Measurements from ENCODE around the gene NAV3.
"Not testable (repeated sequence)": the region's sequence is repeated elsewhere in the genome, so short reads cannot be mapped to it uniquely, and the experiment has no call there.

Gene NAV3

GRCh38 chr12:78081590-78082314 is 251.1 kb downstream of the NAV3 start:
- no peak for DNase-seq

DNA sequence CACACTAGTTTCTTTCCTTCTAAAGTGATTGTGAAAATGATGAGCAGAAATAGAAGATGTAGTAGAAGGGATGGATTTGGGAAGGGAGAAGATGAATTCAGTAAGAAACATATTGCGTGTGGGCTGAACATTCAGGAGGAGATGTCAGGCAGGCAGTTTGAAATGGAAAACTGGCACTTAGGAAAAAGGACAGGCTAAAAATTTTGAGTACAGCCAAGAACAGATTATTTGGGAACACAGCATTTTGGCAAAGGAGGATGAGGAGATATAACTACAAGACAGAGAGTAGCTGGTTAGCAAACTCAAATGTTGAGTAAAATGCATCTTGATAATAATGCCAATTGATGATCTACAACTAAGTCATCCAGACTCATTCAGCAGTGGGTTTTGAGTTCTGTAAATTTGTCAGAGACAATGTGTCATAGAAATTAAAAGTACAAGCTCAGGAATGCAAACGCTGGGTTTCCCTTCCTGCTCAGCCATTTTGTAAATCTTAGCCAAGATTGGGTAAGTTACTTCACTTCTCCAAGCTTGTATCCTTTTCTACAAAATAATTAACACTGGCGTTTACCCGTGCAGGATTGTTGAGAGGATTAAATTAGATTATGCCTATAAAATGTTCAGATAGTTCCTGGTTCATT is 255.0 kb downstream of the NAV3 start:
- DNase-seq = no peak

DNA sequence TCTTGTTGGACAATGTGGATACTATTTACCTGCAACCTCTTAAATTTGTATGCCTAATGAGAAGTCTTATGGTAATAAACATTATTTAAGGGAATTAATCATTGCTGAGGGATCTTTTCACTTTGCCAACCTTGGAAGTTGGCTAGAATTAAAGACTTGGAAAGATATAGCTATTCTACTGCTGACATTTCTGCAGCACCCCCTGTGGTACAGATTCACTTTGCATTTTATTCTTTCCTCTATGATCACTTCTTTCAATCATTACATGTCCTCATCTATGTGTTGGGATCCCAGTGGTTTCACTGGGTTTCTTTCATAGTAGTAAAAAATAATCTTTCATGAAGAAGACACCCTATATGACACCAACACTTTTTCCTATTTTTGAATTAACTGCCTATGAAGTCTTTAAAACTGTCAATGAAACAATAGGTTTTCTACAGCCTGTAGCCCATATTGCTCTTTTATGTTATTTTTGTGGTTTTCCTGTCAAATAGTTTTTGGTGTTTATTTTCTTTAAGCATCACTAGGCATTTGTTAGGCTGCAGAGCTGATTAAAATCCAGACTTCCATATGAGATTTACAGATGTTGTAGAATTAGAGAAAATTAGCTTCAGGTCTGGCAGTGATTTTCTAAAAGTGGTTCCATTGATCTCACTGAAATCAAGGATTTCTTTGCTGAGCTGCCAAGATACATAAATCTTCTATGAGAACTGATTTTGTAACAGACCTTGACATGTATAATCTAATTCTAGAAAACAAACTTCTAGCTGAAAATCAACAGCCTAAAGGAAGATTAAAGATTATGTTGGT is 256.1 kb downstream of the NAV3 start:
- DNase-seq = no peak

DNA sequence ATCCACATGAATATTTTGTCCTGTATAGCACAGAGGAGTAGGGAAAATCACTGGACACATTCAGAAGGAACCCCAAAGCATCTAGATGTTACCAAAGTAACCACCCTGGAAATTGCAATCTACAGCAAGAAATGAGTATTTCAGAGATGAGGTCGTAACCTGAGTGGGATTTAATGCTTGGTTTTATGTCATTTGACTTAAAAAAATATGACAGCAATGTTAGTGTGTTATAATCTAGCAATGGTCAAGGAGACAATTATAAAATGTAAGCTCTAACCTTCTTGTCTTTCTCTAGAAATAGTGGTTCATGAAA is 256.6 kb downstream of the NAV3 start:
- DNase-seq = no peak

DNA sequence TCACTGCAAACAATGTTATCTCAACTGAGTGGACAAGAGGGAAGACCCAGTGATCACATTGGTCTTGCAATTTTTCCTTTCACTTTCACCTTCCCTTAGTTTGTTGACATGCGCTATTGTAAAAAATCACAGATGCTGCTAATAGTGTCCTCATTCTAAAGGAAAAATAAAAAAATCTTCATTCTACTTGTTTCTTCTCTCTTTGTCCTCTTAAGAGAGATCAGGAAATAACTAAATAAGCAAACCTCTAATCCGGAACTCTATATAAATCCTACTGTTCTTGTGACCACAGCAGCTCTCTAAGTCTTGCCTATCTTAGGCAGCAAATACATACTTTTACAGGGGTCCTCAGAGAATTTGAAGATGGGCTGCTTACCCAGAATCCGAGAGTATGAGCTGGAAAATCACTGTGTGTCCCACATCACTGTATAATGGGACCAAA is 257.7 kb downstream of the NAV3 start:
- no peak for DNase-seq

DNA sequence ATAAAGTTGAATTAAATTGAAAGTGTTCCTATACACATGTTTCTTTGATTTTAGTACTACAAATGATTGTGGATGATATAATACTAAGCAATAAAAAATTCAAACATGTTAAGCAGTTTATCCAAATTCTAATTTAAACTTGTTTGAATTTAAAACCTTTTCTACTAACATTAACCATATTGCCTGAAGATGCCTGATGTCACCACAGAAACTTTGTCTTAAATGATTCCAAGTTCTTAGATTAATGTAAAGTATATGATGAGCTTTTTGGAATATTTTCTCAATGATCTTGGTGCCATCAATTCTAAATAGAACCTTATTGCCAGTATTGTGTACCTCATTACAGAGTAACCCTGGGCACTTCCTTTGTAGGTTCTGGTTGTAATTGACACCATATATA is 259.6 kb downstream of the NAV3 start:
- no peak for DNase-seq

GRCh38 chr12:78095623-78096022 is 264.9 kb downstream of the NAV3 start:
- DNase-seq = no peak

GRCh38 chr12:78096909-78097597 is 266.4 kb downstream of the NAV3 start:
- DNase-seq = no peak

DNA sequence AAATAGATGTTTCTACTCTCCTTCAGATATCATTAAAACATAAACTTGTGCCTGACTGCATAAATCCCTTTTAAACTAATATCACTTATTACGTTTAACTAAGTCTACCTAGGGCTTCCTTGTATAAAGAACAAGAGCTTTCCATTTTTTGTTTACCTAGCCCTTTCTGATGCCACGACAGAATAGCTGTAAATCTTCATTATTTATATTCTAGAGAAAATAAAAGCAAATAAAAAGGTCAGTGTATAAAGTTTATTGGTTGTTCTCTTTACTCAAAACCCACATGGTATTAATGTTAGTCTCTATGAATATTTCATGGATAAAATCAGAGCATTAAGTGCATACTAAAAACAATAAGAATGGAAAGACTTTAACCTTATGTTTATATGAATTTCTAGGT is 269.1 kb downstream of the NAV3 start:
- DNase-seq = no peak

GRCh38 chr12:78101113-78101876 is 270.6 kb downstream of the NAV3 start:
- DNase-seq = no peak

DNA sequence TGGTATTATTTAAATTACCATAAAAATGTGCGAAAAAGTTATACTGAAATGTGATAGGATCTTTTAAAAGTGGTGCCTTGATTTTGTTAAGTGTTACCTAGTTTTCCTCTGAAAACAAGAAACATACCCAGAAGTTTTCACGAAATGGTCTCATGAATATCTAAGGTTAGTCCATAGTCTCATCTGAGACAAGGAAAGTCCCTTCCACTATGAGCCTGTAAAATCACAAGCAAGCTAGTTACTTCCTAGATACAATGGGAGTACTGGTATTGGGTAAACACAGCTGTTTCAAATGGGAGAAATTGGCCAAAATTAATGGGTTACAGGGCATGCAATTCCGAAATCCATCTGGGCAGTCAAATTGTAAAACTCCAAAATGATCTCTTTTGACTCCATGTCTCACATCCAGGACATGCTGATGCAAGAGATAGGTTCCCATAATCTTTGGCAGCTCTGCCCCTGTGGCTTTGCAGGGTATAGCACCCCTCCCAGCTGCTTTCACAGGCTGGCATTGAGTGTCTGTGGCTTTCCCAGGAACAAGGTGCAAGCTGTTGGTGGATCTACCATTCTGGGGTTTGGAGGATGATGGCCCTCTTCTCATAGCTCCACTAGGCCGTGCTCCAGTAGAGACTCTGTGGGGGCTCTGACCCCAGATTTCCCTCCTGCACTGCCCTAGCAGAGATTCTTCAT is 271.4 kb downstream of the NAV3 start:
- DNase-seq = no peak

DNA sequence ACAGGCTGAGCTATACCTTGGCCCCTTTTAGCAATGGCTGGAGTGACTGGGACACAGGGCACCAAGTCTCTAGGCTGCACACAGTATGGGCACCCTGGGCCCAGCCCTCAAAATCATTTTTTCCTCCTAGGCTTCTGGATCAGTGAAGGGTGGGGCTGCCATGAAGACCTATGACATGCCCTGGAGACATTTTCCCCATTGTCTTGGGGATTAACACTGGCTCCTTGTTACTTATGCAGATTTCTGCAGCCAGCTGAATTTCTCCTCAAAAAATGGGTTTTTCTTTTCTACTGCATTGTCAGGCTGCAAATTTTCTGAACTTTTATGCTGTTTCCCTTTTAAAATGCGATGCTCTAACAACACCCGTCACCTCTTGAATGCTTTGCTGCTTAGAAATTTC is 272.1 kb downstream of the NAV3 start:
- DNase-seq = not testable (repeated sequence)

- DNase-seq = no peak
These were observed 285.2 kb downstream of the NAV3 start for GRCh38 chr12:78115889-78116288.

- DNase-seq = no peak
These were observed 287.3 kb downstream of the NAV3 start for GRCh38 chr12:78118036-78118435.

DNA sequence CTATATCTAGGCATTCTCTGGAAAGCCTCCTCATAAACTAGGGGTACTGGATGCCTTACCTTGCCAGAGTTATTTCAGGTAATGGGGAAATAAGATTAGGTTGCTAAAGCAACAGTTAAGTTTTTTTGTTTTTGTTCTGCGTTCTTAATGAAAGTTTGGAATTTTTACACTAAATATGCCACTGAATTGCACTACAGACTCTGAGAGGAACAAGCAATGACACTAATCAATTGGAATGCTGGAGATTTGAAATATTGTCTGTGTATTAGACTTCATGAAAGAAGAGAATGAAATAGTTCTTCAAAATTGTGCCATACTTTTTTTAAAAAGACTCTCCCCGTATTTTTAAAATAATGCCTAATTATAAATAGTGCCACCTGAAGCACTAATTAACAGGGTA is 287.8 kb downstream of the NAV3 start:
- DNase-seq = no peak

DNA sequence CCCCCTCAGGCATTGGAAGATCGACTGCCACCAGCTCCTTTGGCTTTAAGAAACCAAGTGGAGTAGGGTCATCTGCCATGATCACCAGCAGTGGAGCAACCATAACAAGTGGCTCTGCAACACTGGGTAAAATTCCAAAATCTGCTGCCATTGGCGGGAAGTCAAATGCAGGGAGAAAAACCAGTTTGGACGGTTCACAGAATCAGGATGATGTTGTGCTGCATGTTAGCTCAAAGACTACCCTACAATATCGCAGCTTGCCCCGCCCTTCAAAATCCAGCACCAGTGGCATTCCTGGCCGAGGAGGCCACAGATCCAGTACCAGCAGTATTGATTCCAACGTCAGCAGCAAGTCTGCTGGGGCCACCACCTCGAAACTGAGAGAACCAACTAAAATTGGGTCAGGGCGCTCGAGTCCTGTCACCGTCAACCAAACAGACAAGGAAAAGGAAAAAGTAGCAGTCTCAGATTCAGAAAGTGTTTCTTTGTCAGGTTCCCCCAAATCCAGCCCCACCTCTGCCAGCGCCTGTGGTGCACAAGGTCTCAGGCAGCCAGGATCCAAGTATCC is 288.7 kb downstream of the NAV3 start:
- DNase-seq = no peak

GRCh38 chr12:78120306-78120705 is 289.6 kb downstream of the NAV3 start:
- no peak for DNase-seq

DNA sequence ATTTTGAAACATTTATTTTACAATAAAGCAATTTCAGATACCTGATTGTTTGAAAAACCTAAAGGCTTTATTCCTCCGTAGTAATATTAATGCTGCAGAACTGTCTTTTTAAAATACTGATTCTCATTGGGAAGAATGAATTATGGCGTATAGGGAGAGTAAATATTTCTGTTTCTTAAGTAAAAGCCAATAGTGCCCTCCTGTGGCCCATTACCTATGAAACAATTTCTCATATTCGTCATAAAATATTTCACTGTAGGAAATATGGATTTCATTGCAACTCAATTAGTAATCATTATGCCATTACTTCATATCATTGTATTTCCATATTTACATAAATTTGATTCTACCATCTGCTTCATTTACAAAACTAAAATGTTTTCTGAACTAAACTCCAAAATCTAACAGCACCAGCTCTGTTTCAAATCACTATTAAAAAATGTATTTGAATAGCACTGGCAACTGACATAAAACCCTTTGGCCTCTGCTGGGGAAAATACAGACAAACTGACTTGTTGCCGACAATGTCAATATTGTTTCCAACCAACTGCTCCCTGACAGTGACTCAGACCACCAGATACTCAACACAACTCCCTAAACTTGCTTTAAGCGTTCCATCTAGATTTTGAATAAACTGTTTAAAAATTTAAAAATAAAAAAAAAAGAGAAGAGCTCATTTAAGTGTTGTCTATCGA is 290.3 kb downstream of the NAV3 start:
- DNase-seq = no peak

DNA sequence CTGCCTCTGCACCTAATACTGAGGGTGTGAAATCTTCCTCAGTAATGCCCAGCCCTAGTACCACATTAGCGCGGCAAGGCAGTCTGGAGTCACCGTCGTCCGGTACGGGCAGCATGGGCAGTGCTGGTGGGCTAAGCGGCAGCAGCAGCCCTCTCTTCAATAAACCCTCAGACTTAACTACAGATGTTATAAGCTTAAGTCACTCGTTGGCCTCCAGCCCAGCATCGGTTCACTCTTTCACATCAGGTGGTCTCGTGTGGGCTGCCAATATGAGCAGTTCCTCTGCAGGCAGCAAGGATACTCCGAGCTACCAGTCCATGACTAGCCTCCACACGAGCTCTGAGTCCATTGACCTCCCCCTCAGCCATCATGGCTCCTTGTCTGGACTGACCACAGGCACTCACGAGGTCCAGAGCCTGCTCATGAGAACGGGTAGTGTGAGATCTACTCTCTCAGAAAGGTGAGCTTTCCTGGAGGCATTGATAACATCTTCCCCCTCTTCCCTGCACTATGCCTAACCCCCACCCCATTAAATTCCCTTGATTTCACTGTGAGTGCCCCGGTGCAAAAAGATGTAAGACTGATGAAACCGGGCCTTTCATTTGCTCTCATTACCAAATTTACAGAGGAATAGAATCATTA is 291.4 kb downstream of the NAV3 start:
- no peak for DNase-seq

DNA sequence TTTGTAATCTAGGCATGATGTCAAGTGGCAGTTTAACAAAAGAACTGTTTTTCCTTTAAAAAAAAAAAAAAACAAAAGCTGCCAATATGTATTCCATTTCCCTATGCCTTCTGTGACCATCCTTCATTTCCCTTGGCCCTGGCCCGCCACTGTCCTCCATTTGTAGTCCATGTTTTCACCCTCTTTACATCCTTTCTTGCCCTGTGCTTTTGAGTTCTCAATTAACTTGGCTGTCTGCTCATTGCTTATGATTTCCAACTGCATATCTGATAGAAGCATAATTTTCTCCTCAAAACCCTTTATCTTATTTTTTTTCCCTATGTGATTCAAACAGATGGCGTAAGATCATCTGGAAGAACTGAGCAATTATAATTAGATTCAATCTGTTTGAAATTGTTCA is 297.5 kb downstream of the NAV3 start:
- DNase-seq = no peak

DNA sequence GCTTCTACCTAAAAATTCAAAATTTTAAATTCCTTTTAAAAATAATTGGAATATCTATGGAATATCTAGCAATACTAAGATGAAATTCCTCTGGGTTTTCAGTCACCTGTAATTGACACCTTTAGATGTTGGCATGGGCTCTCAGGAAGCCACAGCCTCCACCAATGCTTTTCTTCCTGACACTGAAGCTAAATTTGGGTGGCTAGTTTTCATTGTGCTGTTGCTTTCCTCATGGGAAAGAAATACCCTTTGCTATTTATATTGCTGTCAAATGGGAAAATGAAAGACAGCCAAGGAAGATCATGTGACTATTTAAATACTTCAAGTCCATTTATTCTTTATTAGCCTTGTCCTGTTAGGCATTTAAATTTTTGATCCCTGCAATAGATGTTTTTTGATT is 313.0 kb downstream of the NAV3 start:
- no peak for DNase-seq

Measured in CD4-positive, alpha-beta T cell treated with Interleukin-4 for 1 hour (primary cell).